ENCODE results near the gene ARL6IP6. TPM values are rescaled to one million over a fixed set of nuclear protein-coding genes. Genes with fewer than 3 reads are reported as not detected.

Gene ARL6IP6
- total RNA-seq, 2 experiments from 2014 or later = 45.5 to 50.7 TPM

DNA sequence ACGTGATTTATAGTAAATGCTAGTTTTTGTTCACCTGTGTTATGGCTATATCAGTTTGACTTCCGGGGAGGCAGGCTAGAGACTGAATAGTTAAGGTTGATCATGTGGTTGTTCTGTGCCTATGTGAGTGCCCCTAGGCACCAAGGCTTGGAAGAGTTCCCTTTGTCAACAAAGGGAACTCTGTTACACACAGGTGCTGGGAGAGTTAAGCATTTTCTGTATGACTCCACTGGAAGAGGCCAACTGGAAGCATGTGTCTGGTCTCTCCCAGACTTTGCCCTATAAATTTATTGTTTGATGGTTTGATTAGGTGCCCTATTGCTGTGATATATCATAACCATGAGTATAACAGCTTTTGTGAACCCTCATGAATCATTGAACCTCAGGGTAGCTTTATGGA lies 63.8 kb downstream of the ARL6IP6 start:
- CTCF ChIA-PET = no interaction called here

DNA sequence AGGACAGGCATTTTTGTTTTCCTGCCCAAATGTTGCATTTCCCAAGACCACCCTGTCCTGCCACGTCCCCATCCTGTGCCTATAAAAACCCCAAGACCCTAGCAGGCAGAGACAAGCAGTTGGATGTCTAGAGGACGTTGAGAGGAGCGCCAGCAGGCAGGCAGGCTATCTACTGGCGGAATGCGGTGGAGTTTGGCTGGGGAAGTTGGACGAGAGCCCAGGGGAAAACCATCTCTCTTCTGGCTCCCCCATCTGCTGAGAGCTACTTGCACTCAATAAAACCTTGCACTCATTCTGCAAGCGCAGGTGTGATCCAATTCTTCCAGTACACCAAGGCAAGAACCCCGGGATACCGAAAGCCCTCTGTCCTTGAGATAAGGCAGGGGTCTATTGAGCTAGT lies 72.5 kb downstream of the ARL6IP6 start:
- Mint-ChIP-seq H3K27me3 (peaks cover 3% of the 10 kb centered on the region), H3K9me3 (ENCODE audit: low read depth) (no peaks in the 10 kb centered on the region), H3K36me3 (no peaks in the 10 kb centered on the region), H3K4me1 (no peaks in the 10 kb centered on the region), H3K27ac (no peak overlapping the region), H3K4me3 (no peak overlapping the region)
- DNase-seq = no peak
- no peak for ATAC-seq
- CTCF ChIA-PET = no interaction called here

More for the DNA sequence above, 63.8 kb downstream of the ARL6IP6 start:
- Mint-ChIP-seq H3K4me3 (no peak overlapping the region), H3K36me3 (no peaks in the 10 kb centered on the region), H3K27me3 (peaks cover 17% of the 10 kb centered on the region), H3K4me1 (no peaks in the 10 kb centered on the region), H3K9me3 (ENCODE audit: low read depth) (no peaks in the 10 kb centered on the region), H3K27ac (no peak overlapping the region)
- DNase-seq (no peak), ATAC-seq (no peak)

DNA sequence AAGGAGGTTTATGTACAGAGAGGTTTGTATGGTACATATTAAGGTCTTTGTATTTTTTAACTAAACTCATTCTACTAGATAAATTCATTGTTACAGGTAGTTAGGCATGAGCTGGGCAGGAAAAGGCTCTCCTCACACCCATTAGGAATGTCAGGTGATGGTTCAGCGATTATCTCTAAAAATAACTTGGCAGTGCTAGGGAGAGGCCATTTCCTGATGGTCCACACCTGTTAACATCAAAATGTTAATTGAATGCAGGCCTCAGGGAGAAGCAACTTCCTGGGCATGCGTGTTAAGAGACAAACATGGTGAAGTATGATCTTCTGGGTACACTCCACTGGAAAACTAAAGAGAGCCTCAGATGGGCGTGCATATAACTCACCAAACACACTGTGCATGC lies 73.6 kb downstream of the ARL6IP6 start:
- Mint-ChIP-seq H3K27ac (no peak overlapping the region), H3K4me3 (no peak overlapping the region), H3K36me3 (no peaks in the 10 kb centered on the region), H3K4me1 (no peaks in the 10 kb centered on the region), H3K9me3 (ENCODE audit: low read depth) (no peaks in the 10 kb centered on the region), H3K27me3 (no peaks in the 10 kb centered on the region)
- CTCF ChIA-PET = no interaction called here
- ATAC-seq (no peak), DNase-seq (no peak)

DNA sequence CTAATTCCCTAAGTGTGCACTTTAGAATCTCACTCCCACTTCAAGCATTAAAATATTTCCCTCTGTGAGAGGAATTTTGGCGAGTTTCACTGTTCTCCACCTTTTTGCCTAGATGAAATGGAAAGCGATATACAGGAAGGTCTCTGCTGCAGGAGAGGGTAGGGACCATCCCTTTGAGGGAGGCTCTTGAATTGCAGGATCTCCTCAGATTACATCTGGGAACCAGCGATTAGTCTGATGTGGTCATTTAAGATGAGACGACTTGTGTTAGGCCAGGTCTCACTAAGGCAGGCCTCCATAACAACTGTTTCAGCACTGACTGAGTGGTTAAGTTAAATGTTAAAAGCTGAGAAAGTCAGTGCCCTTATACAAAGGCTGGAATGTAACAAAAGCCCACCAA lies 74.6 kb downstream of the ARL6IP6 start:
- Mint-ChIP-seq H3K27ac (no peak overlapping the region), H3K4me1 (no peaks in the 10 kb centered on the region), H3K9me3 (ENCODE audit: low read depth) (no peaks in the 10 kb centered on the region), H3K4me3 (no peak overlapping the region), H3K36me3 (no peaks in the 10 kb centered on the region), H3K27me3 (no peaks in the 10 kb centered on the region)
- CTCF ChIA-PET = no interaction called here
- DNase-seq = no peak
- ATAC-seq = no peak

DNA sequence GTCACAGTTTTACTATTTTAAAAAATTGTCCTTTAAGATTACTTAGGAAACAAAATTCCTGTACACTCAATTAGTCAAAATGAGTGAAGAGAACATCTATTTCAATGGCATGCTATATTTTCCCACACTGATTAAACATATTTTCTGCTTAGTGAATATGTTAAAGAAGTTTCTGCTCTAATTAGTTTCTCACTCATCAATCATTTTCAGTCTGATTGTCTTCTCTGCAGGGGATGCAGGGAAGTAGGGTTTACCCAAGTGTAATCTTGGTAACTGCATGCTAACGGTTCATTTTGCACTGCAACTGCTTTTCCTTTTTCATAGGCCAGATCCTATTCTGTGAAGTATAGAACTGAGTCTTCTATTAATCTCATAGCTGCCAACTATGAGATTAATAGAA lies 78.5 kb downstream of the ARL6IP6 start:
- Mint-ChIP-seq H3K36me3 (no peaks in the 10 kb centered on the region), H3K4me1 (no peaks in the 10 kb centered on the region), H3K4me3 (no peak overlapping the region), H3K9me3 (ENCODE audit: low read depth) (no peaks in the 10 kb centered on the region), H3K27ac (no peak overlapping the region), H3K27me3 (peaks cover 5% of the 10 kb centered on the region)
- no peak for ATAC-seq
- CTCF ChIA-PET = no interaction called here
- DNase-seq = no peak

DNA sequence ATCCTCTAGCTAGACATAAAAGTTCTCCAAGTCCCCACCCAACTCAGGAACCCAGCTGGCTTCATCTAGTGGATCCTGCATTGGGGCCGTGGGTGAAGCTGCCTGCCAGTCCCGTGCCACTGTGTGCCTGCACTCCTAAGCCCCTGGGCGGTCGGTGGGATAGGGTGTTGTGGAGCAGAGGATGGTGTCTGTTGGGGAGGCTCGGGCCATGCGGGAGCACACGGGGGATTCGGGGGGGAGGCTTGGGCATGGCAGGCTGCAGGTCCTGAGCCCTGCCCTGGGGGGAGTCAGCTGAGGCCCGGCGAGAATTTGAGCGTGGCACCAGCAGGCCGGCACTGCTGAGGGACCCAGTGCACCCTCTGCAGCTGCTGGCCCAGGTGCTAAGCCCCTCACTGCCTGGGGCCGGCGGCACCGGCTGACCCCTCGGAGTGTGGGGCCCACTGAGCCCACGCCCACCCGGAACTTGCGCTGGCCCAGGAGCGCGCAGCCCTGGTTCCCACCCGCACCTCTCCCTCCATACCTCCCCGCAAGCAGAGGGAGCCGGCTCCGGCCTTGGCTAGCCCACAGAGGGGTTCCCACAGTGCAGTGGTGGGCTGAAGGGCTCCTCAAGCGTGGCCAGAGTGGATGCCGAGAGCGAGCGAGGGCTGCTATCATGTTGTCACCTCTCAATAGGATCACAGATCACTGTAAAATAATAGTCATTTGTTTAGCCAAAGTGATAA lies 86.4 kb downstream of the ARL6IP6 start:
- no peaks in the 10 kb centered on the region for H3K36me3 Mint-ChIP-seq
- no peaks in the 10 kb centered on the region for H3K9me3 Mint-ChIP-seq (ENCODE audit: low read depth)
- ATAC-seq = no peak
- H3K4me1 Mint-ChIP-seq = no peaks in the 10 kb centered on the region
- no peak overlapping the region for H3K4me3 Mint-ChIP-seq
- H3K27me3 Mint-ChIP-seq = peaks cover 17% of the 10 kb centered on the region
- H3K27ac Mint-ChIP-seq = no peak overlapping the region
- DNase-seq = no peak
- CTCF ChIA-PET = no interaction called here

DNA sequence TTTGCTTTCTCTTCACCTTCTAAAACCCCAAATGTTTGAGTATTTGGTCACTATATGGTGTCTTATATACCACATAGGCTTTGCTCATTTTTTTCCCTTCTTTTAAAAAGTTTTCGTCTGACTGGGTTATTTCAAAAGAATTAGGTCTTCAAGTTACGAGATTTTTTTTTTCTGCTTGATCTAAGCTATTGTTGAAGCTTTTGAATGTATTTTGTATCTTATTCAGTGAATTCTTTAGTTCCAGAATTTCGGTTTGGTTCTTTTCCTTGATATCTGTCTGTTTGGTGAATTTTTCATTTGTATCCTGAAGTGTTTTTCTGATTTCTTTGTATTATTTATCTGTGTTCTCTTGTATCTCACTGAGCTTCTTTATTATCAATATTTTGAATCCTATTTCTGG lies 93.5 kb downstream of the ARL6IP6 start:
- Mint-ChIP-seq H3K36me3 (peaks cover 1% of the 10 kb centered on the region), H3K27me3 (peaks cover 17% of the 10 kb centered on the region), H3K9me3 (ENCODE audit: low read depth) (peaks cover 3% of the 10 kb centered on the region), H3K4me1 (peaks cover 2% of the 10 kb centered on the region), H3K27ac (no peak overlapping the region), H3K4me3 (no peak overlapping the region)
- CTCF ChIA-PET = no interaction called here
- ATAC-seq (no peak), DNase-seq (no peak)

Other genes starting within 250 kb of the ARL6IP6 start
- gene PRPF40A, start 1.2 kb upstream of the ARL6IP6 start, total RNA-seq = 100 to 1,000 TPM; 126 to 127 TPM

Measured in activated CD8-positive, alpha-beta memory T cell treated with anti-CD3 and anti-CD28 coated beads, Interleukin-2, amount 10 ng/mL, durations not matched to agents 7 days and 5 days (primary cell).